Adrenal gland (tissue), 5 donors: ENCODE results near the gene HEMK1.

ENCODE experiments used
- CTCF ChIP-seq, 6 experiments: fragments of 450-650 bp in 4 of 6; fragments of 200-600 bp in 2 of 6; sonication (generic) in 1 of 6; IDR thresholded peaks; 1 replicate in 5 of 6; 2 replicates in 1 of 6; pipeline versions ENCODE4 v1.5.1 to v1.8.0; 2016 to 2021; ENCODE audit warnings: antibody characterized with exemption in 6 of 6, mild to moderate bottlenecking in 2 of 6, moderate library complexity in 1 of 6
- POLR2A ChIP-seq, 2 donors: fragments of 450-650 bp; IDR thresholded peaks; one replicate each; pipeline ENCODE4 v1.6.1; 2017; ENCODE audit warnings: antibody characterized with exemption in 2 of 2, mild to moderate bottlenecking in 2 of 2, moderate library complexity in 1 of 2
- donor health status: DM: no; HTN: no; CAD: no.

- TF ChIP-seq CTCF (IDR thresholded peaks at IDR 0.05) (no peak), POLR2A (IDR thresholded peaks at IDR 0.05) (no peak)
Measured at GRCh38 chr3:50604110-50604621, 34.8 kb downstream of the HEMK1 start.
